Osteoblast (primary cell): Measurements from ENCODE around the gene MTMR12. TPM values are rescaled to one million over a fixed set of nuclear protein-coding genes. Genes with fewer than 3 reads are reported as not detected.
"Not testable (repeated sequence)": the region's sequence is repeated elsewhere in the genome, so short reads cannot be mapped to it uniquely, and the experiment has no call there.

Experiments
- DNase-seq: peaks from one replicate; pipeline ENCODE4 v3.0.0; 2011; ENCODE audit warnings: low spot score, mixed read lengths; ENCODE audit not compliant: insufficient read length; ENCODE audit errors: missing footprints
- H2AFZ ChIP-seq: 2 replicates; pipeline ENCODE4 v1.6.0; 2011; ENCODE audit warnings: mild to moderate bottlenecking, low read length
- H3K27ac ChIP-seq: 2 replicates; pipeline ENCODE4 v1.5.1; 2011; ENCODE audit warnings: mild to moderate bottlenecking, low read depth, low read length, moderate library complexity
- H3K27me3 ChIP-seq: 2 replicates; pipeline ENCODE4 v1.6.0; 2012; ENCODE audit warnings: mild to moderate bottlenecking, control low read depth, inconsistent platforms, low read length, moderate library complexity; ENCODE audit not compliant: insufficient read depth
- H3K36me3 ChIP-seq: 2 replicates; pipeline ENCODE4 v1.5.1; 2011; ENCODE audit warnings: mild to moderate bottlenecking, low read length, control low read depth, moderate library complexity; ENCODE audit not compliant: insufficient read depth
- H3K4me1 ChIP-seq: 2 replicates; pipeline ENCODE4 v1.5.1; 2011; ENCODE audit warnings: mild to moderate bottlenecking, low read length, control low read depth, moderate library complexity; ENCODE audit not compliant: insufficient read depth
- H3K4me2 ChIP-seq: 2 replicates; pipeline ENCODE4 v1.6.0; 2011; ENCODE audit warnings: mild to moderate bottlenecking, low read length; ENCODE audit not compliant: insufficient read depth
- H3K4me3 ChIP-seq: fragments of 200-600 bp; sonication (generic); 3 replicates; pipeline ENCODE4 v1.5.1; 2012; ENCODE audit warnings: mild to moderate bottlenecking, low read length, inconsistent platforms; ENCODE audit not compliant: insufficient read depth
- H3K79me2 ChIP-seq: 2 replicates; pipeline ENCODE4 v1.6.0; 2012; ENCODE audit warnings: mild to moderate bottlenecking, low read length, control low read depth, inconsistent platforms; ENCODE audit not compliant: insufficient read depth
- H3K9me3 ChIP-seq: 2 replicates; pipeline ENCODE4 v1.5.1; 2011; ENCODE audit warnings: low read depth, low read length, control low read depth
- H4K20me1 ChIP-seq: 2 replicates; pipeline ENCODE4 v1.6.0; 2012; ENCODE audit warnings: mild to moderate bottlenecking, low read length, control low read depth; ENCODE audit not compliant: insufficient read depth
- total RNA-seq: library from RNA; depleted of rRNA; stranded (reverse); fragments of >200 nt; gene quantifications from 2 replicates; pipeline ENCODE4 v1.2.3, GENCODE V29; 2012
- TF ChIP-seq, protein P1 (sequence below): IDR thresholded peaks from 2 replicates; pipeline ENCODE4 v1.5.1; 2011; ENCODE audit warnings: mild to moderate bottlenecking, low read depth, low read length, moderate library complexity; ENCODE audit errors: extremely low read depth

MTMR12 gene
- total RNA-seq, 1 donor = 20.6 TPM

DNA sequence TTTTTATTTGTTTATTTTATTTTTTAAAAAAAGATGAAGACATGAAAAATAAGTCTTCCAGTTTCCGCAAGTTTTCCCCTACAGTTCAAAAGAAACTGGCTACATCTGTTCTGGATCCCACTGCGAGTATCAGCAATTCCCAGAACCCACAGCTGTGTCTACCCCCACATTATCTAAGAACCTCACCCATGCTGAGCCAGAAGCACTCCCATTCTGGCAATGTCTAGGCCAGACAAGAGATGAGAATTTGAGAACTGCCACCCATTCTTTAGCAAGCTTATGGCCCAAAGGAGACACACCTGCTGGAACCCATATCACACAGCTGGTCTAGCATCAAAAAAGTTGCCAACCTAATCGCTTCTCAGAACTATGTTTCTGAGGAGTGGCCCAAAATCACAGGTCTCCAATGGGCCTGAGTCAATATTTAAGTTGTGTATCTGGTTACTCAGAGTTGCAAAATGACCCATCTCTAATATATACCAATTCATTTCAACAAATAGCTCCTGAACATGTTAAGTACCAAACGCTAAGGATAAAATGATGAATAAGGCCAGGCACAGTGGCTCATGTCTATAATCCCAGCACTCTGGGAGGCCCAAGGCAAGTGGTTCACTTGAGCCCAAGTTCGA, 27.1 kb downstream of the MTMR12 start:
- Histone ChIP-seq H3K4me3 (no peak overlapping the region), H3K36me3 (peaks cover 2% of the 10 kb centered on the region), H3K27ac (no peak overlapping the region), H3K9me3 (no peaks in the 10 kb centered on the region), H4K20me1 (peaks cover 15% of the 10 kb centered on the region), H3K27me3 (no peaks in the 10 kb centered on the region), H3K4me1 (peaks cover 17% of the 10 kb centered on the region), H3K79me2 (peaks cover 45% of the 10 kb centered on the region), H2AFZ (no peak overlapping the region), H3K4me2 (no peak overlapping the region)
- TF ChIP-seq, protein P1, sequence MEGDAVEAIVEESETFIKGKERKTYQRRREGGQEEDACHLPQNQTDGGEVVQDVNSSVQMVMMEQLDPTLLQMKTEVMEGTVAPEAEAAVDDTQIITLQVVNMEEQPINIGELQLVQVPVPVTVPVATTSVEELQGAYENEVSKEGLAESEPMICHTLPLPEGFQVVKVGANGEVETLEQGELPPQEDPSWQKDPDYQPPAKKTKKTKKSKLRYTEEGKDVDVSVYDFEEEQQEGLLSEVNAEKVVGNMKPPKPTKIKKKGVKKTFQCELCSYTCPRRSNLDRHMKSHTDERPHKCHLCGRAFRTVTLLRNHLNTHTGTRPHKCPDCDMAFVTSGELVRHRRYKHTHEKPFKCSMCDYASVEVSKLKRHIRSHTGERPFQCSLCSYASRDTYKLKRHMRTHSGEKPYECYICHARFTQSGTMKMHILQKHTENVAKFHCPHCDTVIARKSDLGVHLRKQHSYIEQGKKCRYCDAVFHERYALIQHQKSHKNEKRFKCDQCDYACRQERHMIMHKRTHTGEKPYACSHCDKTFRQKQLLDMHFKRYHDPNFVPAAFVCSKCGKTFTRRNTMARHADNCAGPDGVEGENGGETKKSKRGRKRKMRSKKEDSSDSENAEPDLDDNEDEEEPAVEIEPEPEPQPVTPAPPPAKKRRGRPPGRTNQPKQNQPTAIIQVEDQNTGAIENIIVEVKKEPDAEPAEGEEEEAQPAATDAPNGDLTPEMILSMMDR = no peak
- DNase-seq = no peak

DNA sequence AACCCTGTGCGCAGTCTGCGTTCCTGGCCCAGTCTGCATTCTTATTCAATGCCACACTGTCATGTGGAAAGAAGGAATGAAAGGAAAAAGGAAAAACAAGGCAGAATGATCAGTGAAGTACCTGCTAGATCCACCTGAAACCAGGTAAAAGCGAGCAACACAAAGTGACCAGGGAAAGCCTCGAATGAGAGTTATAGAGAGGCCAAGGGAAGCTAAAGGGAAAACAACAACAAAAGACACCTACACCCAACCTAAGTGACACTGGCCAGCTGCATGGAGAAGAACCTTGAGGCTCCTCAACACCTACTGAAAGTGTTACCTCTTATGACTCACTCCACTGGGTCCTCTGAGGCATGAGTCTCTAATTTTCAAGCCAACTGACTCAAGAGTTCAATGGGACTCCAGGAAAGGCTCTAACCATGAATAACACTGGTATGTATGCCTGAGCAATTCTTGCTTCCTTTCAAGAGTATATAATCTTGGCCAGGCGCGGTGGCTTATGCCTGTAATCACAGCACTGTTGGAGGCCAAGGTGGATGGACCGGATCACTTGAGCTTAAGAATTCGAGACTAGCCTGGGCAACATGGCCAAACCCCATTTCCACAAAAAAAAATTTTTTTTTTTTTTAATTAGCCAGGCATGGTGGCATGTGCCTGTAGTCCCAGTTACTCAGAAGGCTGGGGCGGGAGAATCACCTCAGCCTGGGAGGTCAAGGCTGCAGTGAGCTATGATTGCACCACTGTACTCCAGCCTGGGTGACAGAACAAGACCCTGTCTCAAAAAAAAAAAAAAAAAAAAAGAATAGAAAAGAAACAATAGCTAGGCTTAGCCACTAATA, 29.0 kb downstream of the MTMR12 start:
- DNase-seq = peak; percentile 56
- Histone ChIP-seq H4K20me1 (peaks cover 23% of the 10 kb centered on the region), H3K9me3 (no peaks in the 10 kb centered on the region), H3K79me2 (peaks cover 50% of the 10 kb centered on the region), H3K4me2 (no peak overlapping the region), H3K4me1 (peaks cover 17% of the 10 kb centered on the region), H2AFZ (no peak overlapping the region), H3K27me3 (no peaks in the 10 kb centered on the region), H3K4me3 (no peak overlapping the region), H3K36me3 (peaks cover 2% of the 10 kb centered on the region), H3K27ac (no peak overlapping the region)
- TF ChIP-seq, protein P1 = no peak

DNA sequence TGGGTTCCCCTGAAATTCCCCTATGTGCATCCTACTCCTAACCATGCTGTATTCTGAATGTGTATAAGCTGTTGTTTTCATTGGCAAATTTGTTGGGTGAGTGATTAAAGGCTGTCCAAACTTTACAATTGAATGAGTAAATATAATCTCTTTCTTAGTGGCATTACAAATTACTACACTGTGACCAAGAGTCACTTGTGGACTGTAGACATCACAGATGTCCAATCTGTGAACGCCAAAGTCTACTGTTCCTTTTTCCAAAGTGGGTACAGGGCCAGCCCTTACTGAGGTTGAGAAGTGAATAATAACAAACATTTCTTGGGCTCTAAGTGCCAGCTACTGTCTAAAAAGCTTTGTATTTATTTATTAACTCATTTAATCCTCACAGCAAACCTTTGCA, 29.7 kb downstream of the MTMR12 start:
- Histone ChIP-seq H3K27ac (no peak overlapping the region), H4K20me1 (peaks cover 23% of the 10 kb centered on the region), H3K36me3 (peaks cover 2% of the 10 kb centered on the region), H3K4me3 (no peak overlapping the region), H3K9me3 (no peaks in the 10 kb centered on the region), H2AFZ (no peak overlapping the region), H3K79me2 (peaks cover 50% of the 10 kb centered on the region), H3K4me1 (peaks cover 24% of the 10 kb centered on the region), H3K4me2 (no peak overlapping the region), H3K27me3 (no peaks in the 10 kb centered on the region)
- TF ChIP-seq, protein P1 = no peak
- DNase-seq = peak; percentile 18

DNA sequence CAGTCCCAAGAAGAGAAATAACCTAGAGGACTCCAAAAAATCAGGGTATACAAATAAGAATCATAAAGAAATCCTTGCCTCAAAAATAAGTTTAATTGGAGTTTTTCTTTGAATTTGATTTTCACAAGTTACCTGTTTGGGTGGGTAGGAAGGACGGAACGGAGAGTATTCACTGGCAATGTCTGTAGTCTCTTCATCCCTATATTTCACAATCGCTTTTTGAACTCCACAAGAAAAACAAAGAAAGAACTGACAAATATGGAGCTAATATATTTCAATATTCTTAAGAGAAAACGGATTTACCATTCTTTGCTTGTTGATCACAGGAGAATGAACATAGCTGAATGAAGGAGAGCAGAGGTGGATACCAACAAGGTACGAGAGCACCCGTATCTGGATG, 30.1 kb downstream of the MTMR12 start:
- H4K20me1 ChIP-seq = peaks cover 23% of the 10 kb centered on the region
- TF ChIP-seq, protein P1 = no peak
- H3K4me3 ChIP-seq = no peak overlapping the region
- H3K36me3 ChIP-seq = peaks cover 2% of the 10 kb centered on the region
- H3K9me3 ChIP-seq = no peaks in the 10 kb centered on the region
- DNase-seq = no peak
- no peak overlapping the region for H3K27ac ChIP-seq
- H3K4me1 ChIP-seq = peaks cover 28% of the 10 kb centered on the region
- H2AFZ ChIP-seq = no peak overlapping the region
- no peaks in the 10 kb centered on the region for H3K27me3 ChIP-seq
- H3K79me2 ChIP-seq = peaks cover 53% of the 10 kb centered on the region
- no peak overlapping the region for H3K4me2 ChIP-seq

DNA sequence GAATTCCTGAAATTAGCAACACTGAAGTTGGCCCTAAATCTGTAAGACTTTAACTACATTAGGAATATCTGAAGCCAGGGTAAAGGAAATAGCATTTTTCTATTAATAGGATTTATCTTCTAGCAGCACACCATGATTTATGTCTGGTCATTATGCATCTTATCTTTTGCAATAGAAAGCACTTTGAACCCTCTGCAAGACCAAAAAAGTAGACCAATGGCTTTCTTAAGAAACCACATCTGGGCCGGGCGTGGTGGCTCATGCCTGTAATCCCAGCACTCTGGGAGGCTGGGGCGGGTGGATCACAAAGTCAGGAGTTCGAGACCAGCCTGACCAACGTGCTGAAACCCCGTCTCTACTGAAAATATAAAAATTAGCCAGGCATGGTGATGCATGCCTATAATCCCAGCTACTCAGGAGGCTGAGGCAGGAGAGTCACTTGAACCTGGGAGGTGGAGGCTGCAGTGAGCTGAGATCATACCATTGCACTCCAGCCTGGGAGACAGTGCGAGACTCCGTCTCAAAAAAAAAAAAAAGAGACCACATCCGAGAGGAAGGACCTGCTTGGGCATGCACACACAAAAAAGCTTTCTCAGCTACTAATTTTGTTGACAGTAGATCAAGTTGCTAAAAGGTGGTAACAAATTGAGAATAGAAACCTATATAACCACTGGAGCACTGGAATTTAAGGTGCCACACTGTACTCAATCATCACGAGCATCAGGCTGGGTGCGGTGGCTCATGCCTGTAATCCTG, 31.2 kb downstream of the MTMR12 start:
- not testable (repeated sequence) for H3K4me3 ChIP-seq, H3K27me3 ChIP-seq, DNase-seq, H3K9me3 ChIP-seq, H2AFZ ChIP-seq, H3K4me2 ChIP-seq, H3K36me3 ChIP-seq, H3K27ac ChIP-seq
- Histone ChIP-seq H3K4me1 (peaks cover 30% of the 10 kb centered on the region), H3K79me2 (peaks cover 47% of the 10 kb centered on the region), H4K20me1 (peaks cover 20% of the 10 kb centered on the region)
